Measurements from ENCODE around the gene DGKB.

The DGKB gene

GRCh38 chr7:14457568-14458453, 444.7 kb downstream of the DGKB start:
- no peak for DNase-seq (ENCODE audit: low spot score)

GRCh38 chr7:14449291-14449690, 453.3 kb downstream of the DGKB start:
- DNase-seq (ENCODE audit: low spot score): no peak

DNA sequence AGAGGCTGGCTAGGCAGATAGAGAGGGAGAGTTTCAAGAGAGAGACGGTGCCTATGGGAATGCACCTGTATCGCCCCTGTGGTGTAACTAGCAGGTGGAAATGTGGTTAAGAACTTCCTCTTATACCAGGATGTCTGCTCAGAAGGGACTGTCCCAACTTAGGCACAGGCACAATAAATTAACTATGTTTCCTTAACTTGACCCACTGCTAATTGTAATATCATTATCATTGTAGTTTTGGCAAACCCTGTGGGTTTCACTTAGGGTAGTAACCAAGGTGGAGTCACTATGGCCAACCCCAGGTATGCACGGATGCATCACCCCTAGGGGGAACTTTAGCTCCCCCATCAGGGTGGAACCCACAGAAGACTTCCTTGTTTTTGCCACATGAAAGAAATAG, 455.7 kb downstream of the DGKB start:
- DNase-seq (ENCODE audit: low spot score): no peak

GRCh38 chr7:14446219-14446618, 456.3 kb downstream of the DGKB start:
- no peak for DNase-seq (ENCODE audit: low spot score)

GRCh38 chr7:14438366-14438765, 464.2 kb downstream of the DGKB start:
- no peak for DNase-seq (ENCODE audit: low spot score)

GRCh38 chr7:14436878-14437277, 465.7 kb downstream of the DGKB start:
- no peak for DNase-seq (ENCODE audit: low spot score)

- DNase-seq (ENCODE audit: low spot score): no peak
These were observed 469.6 kb downstream of the DGKB start for GRCh38 chr7:14432924-14433323.

DNA sequence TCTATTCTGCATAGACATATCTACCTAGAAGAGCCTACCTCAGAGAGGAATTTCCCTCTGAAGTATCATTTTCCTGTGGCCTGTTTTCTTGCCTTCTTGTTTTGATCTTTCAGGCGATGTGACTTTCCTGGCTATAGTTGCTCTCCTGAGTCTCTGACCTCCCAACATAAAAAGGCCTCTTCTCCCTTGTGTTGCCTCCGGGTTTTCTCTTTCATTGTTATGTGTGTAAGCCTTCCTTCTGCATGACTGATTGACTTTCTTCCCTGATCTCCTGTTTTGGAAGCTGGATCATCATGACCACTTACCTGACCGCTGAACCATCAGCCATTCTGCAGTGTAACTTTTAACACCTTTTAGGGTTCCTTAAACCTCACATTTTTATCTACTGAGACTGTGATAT, 471.6 kb downstream of the DGKB start:
- DNase-seq (ENCODE audit: low spot score): no peak

DNA sequence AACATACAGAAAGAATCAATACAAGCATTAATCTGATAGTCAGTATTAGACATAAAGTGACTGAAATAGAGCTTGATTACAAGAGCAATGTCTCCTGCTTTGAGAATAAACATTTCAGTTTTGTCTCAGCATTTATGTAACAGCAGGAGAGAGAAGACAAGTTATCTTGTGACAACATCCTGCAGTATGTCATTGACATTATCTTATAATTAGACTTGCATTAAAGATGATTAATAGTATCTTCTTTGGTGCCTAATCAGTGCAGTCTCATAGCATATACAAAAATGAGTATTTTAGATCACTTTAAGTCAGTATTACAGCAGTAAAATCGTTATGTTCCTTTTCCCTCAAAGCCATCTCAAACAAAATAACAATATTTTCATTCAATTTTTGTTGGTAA, 477.0 kb downstream of the DGKB start:
- no peak for DNase-seq (ENCODE audit: low spot score)

DNA sequence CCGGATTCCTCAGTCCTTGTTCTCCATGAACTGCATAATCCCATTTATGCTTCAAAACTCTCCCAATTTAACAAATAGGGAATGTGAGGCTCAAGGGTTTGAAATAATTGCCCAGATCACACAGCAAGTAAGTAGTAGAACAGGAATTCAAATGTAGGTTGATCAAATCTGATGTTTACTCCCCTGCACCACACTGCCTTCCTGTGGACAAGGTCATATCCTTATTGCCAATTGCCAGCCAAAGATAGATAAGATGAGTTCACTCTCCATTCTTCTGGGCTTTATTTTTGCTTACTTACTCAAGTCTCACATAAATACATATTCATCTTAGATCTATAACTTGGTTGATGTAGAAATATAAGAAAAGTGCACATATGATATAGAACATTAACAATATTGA, 477.9 kb downstream of the DGKB start:
- DNase-seq (ENCODE audit: low spot score): no peak

DNA sequence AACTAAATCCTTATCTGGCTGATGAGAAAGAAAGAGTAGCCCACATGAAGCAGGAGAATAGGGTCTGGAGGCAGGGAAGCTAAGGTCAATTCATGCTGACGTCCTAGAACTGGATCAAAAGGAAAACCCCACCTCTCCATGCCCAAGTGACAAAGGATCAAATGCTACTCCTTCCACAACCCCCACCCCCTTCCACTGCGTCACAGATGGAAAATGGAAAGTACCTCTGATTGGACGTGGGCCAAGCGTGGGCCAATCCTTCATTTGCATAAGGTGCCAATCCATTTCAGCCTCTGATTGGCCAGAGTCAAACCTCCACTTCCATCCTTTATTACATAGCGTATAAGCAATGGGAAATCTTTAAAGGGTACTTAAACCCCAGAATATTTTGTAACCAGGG, 481.8 kb downstream of the DGKB start:
- no peak for DNase-seq (ENCODE audit: low spot score)

DNA sequence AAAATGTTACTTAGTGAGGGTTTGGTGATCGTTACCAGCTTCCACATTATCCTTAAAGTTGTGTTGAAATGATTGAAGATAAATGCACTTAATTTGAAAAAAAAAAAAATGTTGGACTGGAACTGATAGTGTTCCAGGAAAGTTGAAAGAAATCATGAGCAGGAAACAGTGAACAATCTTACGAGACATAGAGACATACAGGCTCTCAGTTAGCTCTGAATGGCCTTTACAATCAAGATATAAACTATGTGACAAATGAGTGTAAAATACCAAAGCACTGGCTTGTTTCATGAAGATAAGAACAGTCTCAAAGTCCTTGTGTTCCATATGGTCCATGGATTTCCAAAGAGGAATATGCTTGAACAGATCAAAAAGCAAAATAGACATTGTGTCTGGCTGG, 483.0 kb downstream of the DGKB start:
- no peak for DNase-seq (ENCODE audit: low spot score)

DNA sequence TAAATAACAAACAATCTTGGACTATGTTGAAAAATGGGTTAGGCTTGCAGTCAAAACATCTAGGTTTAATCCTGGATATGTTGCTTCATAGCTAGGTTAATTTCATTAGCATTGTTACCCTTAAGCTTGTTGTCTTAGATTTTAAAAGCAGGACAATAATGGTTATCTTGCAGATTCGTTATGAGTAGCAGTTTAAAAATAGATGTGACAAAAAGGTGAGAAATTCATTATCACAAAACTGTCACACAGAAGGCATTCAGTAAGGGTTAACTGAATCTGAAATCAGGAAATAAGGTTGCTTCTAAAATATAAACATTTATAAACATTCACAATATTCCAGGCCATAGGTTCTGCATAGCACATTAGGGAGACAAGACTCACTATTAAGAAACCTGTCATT, 483.9 kb downstream of the DGKB start:
- DNase-seq (ENCODE audit: low spot score): no peak

GRCh38 chr7:14414274-14414986, 488.1 kb downstream of the DGKB start:
- no peak for DNase-seq (ENCODE audit: low spot score)

DNA sequence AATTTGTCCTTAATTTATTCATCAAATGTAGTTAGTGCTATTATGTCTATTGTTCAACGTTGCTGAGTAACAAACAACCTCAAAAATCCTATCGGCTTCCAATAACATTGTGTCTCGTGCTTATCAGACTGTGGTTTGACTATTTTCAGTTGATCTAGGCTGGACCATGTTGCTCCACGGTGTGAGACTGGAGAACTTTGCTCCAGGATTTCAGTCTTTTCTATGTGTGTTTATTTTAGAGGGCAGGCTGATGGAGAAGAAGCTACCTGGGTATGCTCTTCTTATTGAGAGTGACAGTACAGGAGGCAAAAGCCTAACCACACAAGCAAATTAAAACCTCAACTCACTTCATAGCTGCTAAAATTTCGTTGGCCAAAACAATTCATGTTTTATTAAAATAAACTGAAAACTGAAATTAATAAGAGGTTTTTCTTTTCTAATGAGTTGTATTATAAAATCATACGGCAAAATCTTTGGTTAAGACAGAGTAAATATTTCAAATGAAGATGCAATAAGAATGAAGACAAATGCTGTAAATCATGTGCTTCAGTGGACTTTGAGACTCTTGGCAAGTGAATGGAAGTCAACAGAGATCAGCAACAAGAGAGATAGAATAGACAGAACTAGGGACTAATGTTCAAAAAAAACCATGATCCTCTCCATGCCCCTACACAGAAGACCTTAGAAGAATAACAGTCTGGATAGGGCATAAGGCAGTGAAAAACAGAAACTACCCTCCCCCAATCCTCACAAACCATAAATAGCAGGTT, 495.1 kb downstream of the DGKB start:
- no peak for DNase-seq (ENCODE audit: low spot score)

DNA sequence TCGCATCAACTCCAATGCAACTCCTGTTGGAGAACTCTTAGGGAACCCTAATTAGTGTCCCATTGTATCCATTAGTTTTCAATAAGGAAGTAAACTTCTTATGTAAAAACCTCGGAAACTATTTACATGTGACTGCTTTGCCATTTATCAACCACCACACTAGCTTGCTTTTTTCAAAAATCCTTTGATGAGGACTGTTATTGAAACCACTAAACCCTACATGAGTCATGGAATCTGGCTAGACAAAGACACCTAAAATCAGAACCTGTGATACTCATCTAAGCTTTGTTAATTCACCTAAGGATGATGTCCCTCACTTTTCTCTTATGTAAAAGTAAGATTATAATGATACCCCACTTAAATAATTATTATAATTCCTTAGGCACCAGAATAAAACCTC, 499.0 kb downstream of the DGKB start:
- DNase-seq (ENCODE audit: low spot score): no peak

DNA sequence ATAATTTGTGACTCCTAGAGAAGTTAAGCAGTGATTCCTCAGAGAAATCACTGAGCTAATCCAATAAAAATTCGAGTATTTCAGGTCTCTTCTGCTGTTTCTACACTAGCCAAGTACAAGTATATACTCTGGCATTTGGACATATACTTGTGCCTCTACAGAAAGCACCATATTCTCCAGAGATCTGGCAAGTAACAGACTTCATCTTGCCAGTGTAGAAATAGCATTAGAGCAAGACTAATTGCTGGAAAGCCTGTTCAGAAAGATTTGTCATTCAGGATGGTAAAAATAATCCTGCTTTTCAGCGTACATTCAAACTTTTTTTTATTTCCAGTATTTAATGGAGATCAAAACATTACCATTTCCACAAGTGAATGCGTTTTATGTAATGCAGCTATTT, 502.3 kb downstream of the DGKB start:
- no peak for DNase-seq (ENCODE audit: low spot score)

DNA sequence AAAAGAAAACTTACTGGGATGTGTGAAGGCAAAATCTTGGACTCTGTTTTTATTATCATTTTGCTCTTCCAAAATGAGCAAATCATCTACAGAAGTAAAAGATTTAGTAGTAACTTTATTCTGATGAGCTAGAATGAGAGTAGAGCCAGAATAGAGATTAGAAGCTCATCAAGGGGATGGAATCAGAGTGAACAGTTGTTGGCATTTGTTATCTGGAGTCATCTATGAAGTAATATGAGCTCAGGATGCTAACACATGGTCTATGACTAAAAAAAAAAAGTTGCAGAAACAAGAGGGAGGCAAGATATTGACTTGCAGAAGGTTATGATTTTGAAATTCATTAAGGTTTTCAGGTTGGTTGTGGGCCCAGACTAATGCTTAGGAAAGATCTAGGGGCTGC, 504.0 kb downstream of the DGKB start:
- no peak for DNase-seq (ENCODE audit: low spot score)

DNA sequence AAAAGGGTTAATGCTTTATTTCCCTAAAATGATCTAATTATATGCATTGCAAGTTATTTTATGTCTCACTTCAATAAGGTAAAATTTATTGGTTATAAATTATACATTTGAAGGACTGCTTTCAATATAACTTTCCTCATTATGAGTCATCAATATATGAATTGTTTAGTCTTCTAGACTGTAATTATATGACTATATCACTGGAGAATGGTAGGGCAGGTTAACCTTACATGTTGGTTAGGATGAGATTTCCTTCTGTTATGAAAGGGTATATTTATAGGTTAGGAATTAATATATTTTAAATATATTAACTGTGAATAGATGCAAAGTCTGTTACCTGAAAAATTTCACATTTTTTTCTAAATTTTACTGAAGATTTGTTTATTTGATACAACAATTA, 506.7 kb downstream of the DGKB start:
- no peak for DNase-seq (ENCODE audit: low spot score)

DNA sequence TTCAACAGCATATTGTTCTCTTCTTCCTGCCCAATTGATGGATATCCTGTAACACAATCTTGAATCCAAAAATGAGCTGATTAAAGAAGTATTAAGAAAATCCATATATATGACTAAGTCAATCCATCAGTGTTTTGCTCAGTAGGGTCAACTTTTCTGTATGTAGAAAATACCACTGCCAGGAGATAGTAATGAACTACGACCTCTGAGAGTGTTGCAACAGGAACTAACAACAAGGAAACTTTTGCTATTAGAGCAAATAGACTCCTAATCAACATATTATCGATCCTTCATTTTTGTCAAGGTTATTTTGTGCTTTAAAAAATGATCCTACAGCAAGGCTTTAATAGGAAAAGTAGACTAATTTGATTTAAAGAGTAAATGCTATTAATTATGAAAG, 507.8 kb downstream of the DGKB start:
- DNase-seq (ENCODE audit: low spot score): no peak

GRCh38 chr7:14389595-14389994, 513.0 kb downstream of the DGKB start:
- DNase-seq (ENCODE audit: low spot score): no peak

DNA sequence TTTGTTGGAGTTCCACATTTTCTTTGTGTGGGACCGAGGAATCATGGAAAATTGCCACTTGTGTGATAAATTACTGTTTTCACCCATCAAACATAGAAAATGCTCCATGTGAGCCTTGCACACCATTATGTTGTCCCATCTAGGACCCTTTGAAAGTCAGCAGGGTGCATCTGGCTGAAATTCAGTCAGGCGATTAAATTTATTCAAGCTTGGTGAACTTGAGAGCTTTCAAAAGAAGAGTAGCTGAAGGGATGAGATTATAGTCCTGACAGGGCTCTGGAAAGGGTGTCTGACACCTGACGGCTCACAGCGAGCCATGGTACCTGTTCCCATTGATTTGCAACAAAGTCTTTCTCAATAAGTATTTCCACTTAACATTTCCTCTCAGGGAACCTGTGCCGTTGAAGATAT, 513.4 kb downstream of the DGKB start:
- DNase-seq (ENCODE audit: low spot score): no peak

DNA sequence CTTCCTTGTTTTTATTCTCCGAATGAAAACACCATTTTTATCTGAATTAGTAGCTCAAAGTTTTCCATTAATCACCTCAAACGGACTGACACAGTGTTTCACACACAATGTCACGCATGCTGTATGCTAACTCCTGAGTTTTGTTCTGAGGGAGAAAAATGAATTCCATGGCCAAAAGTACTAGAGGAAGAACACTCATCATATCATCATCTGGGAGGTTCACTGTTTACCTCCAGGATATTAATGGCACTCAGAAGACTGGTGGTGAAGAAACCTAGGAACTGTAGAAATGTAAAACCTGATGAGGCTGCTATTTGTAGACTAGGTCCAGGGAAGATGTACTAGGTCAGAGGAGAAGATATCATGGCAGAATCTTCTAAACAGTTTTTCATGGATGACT, 517.5 kb downstream of the DGKB start:
- DNase-seq (ENCODE audit: low spot score): no peak
